DOHH2 (cell line): ENCODE data around the gene DOCK4.

Experiments used
- EZH2phosphoT487 ChIP-seq: fragments of 200-600 bp; sonication (generic); IDR thresholded peaks from 2 replicates; pipeline ENCODE4 v1.6.1; 2017; ENCODE audit warnings: borderline replicate concordance, mild to moderate bottlenecking, antibody characterized with exemption, low read length, moderate library complexity, mixed read lengths
- TF ChIP-seq, protein P1 (sequence below): fragments of 200-600 bp; sonication (generic); IDR thresholded peaks from one replicate; pipeline ENCODE4 v1.5.1; 2014; ENCODE audit warnings: antibody characterized with exemption, mild to moderate bottlenecking, low read depth, low read length; ENCODE audit not compliant: poor library complexity, severe bottlenecking

DNA sequence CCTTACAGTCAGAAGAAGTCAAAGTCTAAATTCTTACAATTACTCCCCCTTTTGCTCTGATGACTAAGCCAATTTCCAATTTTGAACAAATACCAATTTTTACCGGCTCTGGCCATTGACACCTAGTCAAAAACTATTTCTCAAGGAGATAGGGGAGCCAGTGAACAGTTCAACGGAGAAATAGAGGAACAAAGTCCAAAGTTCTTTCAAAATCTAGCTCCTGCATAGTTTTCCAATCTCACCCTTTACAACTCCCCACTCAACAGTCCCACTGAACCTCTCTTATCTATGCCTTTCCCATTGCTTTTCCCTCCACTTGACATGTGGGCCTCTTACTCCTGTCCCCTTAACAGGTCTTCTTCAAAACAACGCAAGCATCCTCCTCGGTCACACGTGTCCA lies 192.9 kb downstream of the DOCK4 start:
- TF ChIP-seq, protein P1, sequence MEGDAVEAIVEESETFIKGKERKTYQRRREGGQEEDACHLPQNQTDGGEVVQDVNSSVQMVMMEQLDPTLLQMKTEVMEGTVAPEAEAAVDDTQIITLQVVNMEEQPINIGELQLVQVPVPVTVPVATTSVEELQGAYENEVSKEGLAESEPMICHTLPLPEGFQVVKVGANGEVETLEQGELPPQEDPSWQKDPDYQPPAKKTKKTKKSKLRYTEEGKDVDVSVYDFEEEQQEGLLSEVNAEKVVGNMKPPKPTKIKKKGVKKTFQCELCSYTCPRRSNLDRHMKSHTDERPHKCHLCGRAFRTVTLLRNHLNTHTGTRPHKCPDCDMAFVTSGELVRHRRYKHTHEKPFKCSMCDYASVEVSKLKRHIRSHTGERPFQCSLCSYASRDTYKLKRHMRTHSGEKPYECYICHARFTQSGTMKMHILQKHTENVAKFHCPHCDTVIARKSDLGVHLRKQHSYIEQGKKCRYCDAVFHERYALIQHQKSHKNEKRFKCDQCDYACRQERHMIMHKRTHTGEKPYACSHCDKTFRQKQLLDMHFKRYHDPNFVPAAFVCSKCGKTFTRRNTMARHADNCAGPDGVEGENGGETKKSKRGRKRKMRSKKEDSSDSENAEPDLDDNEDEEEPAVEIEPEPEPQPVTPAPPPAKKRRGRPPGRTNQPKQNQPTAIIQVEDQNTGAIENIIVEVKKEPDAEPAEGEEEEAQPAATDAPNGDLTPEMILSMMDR: no peak
- no peak for TF ChIP-seq EZH2phosphoT487
